ENCODE data around the gene OLFM2. TPM values are rescaled to one million over a fixed set of nuclear protein-coding genes. Genes with fewer than 3 reads are reported as not detected.

The OLFM2 gene
- total RNA-seq, 3 donors from 2014 or later, result 1.4 to 5.7 (median 1.9) TPM

GRCh38 chr19:9883231-9883758, 53.0 kb downstream of the OLFM2 start:
- DNase-seq, result no peak
- intact Hi-C loops (cut with DNase I, micrococcal nuclease), result no loop called here
- H3K4me1 ChIP-seq (ENCODE audit: low read depth), result no peaks in the 10 kb centered on the region
- ATAC-seq, result no peak
- H3K36me3 ChIP-seq (ENCODE audit: low read depth), result no peaks in the 10 kb centered on the region
- no peak for TF ChIP-seq CTCF (IDR thresholded peaks at IDR 0.05)
- no peaks in the 10 kb centered on the region for H3K9me3 ChIP-seq
- H3K4me3 ChIP-seq, result no peak overlapping the region

- DNase-seq, result peak; percentile 57 to 67 (median 58)
These were observed 54.6 kb downstream of the OLFM2 start for GRCh38 chr19:9881720-9882119.

GRCh38 chr19:9878511-9879196, 57.7 kb downstream of the OLFM2 start:
- Histone ChIP-seq H3K36me3 (ENCODE audit: low read depth) (no peaks in the 10 kb centered on the region), H3K9me3 (no peaks in the 10 kb centered on the region), H3K4me1 (ENCODE audit: low read depth) (no peaks in the 10 kb centered on the region), H3K4me3 (no peak overlapping the region)
- intact Hi-C loops (cut with DNase I, micrococcal nuclease), result no loop called here
- ATAC-seq (no peak), DNase-seq (no peak)
- no peak for TF ChIP-seq CTCF (IDR thresholded peaks at IDR 0.05)

More at GRCh38 chr19:9881720-9882119, 54.6 kb downstream of the OLFM2 start:
- ATAC-seq, result peak; percentile 93
- no peaks in the 10 kb centered on the region for H3K4me1 ChIP-seq (ENCODE audit: low read depth)
- TF ChIP-seq CTCF (IDR thresholded peaks at IDR 0.05), result no peak
- no peaks in the 10 kb centered on the region for H3K9me3 ChIP-seq
- H3K4me3 ChIP-seq, result no peak overlapping the region
- H3K36me3 ChIP-seq (ENCODE audit: low read depth), result no peaks in the 10 kb centered on the region
- intact Hi-C loops (cut with DNase I, micrococcal nuclease), result no loop called here

GRCh38 chr19:9877780-9878510, 58.4 kb downstream of the OLFM2 start:
- ATAC-seq (no peak), DNase-seq (no peak)
- Histone ChIP-seq H3K36me3 (ENCODE audit: low read depth) (no peaks in the 10 kb centered on the region), H3K9me3 (no peaks in the 10 kb centered on the region), H3K4me1 (ENCODE audit: low read depth) (no peaks in the 10 kb centered on the region), H3K4me3 (no peak overlapping the region)
- intact Hi-C loops (cut with DNase I, micrococcal nuclease), result no loop called here
- TF ChIP-seq CTCF (IDR thresholded peaks at IDR 0.05), result no peak

GRCh38 chr19:9875796-9876195, 60.5 kb downstream of the OLFM2 start:
- ATAC-seq, result no peak
- H3K4me3 ChIP-seq, result no peak overlapping the region

More at GRCh38 chr19:9875796-9876195, 60.5 kb downstream of the OLFM2 start:
- no peak for DNase-seq
- TF ChIP-seq CTCF (IDR thresholded peaks at IDR 0.05), result no peak
- H3K4me1 ChIP-seq (ENCODE audit: low read depth), result no peaks in the 10 kb centered on the region
- no peaks in the 10 kb centered on the region for H3K36me3 ChIP-seq (ENCODE audit: low read depth)
- intact Hi-C loops (cut with DNase I, micrococcal nuclease), result no loop called here
- no peaks in the 10 kb centered on the region for H3K9me3 ChIP-seq

Measured in mucosa of descending colon (tissue), 3 donors.